GM21390 (cell line): Measurements from ENCODE around the gene TTC27.
"Not testable (repeated sequence)": the region's sequence is repeated elsewhere in the genome, so short reads cannot be mapped to it uniquely, and the experiment has no call there.

Experiments
- ATAC-seq: cut with Tn5 transposase; IDR thresholded peaks from one replicate; pipeline ENCODE4 v1.9.1; 2021; ENCODE audit not compliant: unreplicated experiment

TTC27 gene

GRCh38 chr2:32752205-32752604, 124.4 kb downstream of the TTC27 start:
- ATAC-seq = no peak

- no peak for ATAC-seq
Measured at GRCh38 chr2:32752952-32753351, 125.1 kb downstream of the TTC27 start.

GRCh38 chr2:32754676-32755075, 126.8 kb downstream of the TTC27 start:
- not testable (repeated sequence) for ATAC-seq

- no peak for ATAC-seq
Measured at GRCh38 chr2:32755666-32756065, 127.8 kb downstream of the TTC27 start.

GRCh38 chr2:32756074-32756727, 128.4 kb downstream of the TTC27 start:
- no peak for ATAC-seq

- ATAC-seq = no peak
Measured at GRCh38 chr2:32758232-32758631, 130.4 kb downstream of the TTC27 start.

- ATAC-seq = no peak
Measured at GRCh38 chr2:32760628-32761027, 132.8 kb downstream of the TTC27 start.

GRCh38 chr2:32768387-32769174, 140.7 kb downstream of the TTC27 start:
- ATAC-seq = no peak

- no peak for ATAC-seq
Measured at GRCh38 chr2:32770360-32770759, 142.5 kb downstream of the TTC27 start.

GRCh38 chr2:32772638-32773447, 145.0 kb downstream of the TTC27 start:
- no peak for ATAC-seq

- no peak for ATAC-seq
Measured at GRCh38 chr2:32773448-32773808, 145.6 kb downstream of the TTC27 start.

- no peak for ATAC-seq
Measured at GRCh38 chr2:32775954-32776353, 148.1 kb downstream of the TTC27 start.

GRCh38 chr2:32777714-32778113, 149.9 kb downstream of the TTC27 start:
- no peak for ATAC-seq

- no peak for ATAC-seq
Measured at GRCh38 chr2:32780961-32781360, 153.1 kb downstream of the TTC27 start.

- no peak for ATAC-seq
Measured at GRCh38 chr2:32783469-32783868, 155.6 kb downstream of the TTC27 start.

GRCh38 chr2:32783933-32784332, 156.1 kb downstream of the TTC27 start:
- no peak for ATAC-seq

- no peak for ATAC-seq
Measured at GRCh38 chr2:32787207-32787606, 159.4 kb downstream of the TTC27 start.

GRCh38 chr2:32788114-32788513, 160.3 kb downstream of the TTC27 start:
- no peak for ATAC-seq

GRCh38 chr2:32792416-32792815, 164.6 kb downstream of the TTC27 start:
- no peak for ATAC-seq

- no peak for ATAC-seq
Measured at GRCh38 chr2:32798829-32799228, 171.0 kb downstream of the TTC27 start.

GRCh38 chr2:32801741-32802140, 173.9 kb downstream of the TTC27 start:
- no peak for ATAC-seq

- no peak for ATAC-seq
Measured at GRCh38 chr2:32802877-32803276, 175.0 kb downstream of the TTC27 start.
